Measurements from ENCODE around the gene PRKCE. TPM values are rescaled to one million over a fixed set of nuclear protein-coding genes. Genes with fewer than 3 reads are reported as not detected.

Gene PRKCE
- polyA plus RNA-seq (ENCODE audit: insufficient read length in 3 of 3), result 1 to 10 TPM; 8.3 to 9.2 (median 8.7) TPM

DNA sequence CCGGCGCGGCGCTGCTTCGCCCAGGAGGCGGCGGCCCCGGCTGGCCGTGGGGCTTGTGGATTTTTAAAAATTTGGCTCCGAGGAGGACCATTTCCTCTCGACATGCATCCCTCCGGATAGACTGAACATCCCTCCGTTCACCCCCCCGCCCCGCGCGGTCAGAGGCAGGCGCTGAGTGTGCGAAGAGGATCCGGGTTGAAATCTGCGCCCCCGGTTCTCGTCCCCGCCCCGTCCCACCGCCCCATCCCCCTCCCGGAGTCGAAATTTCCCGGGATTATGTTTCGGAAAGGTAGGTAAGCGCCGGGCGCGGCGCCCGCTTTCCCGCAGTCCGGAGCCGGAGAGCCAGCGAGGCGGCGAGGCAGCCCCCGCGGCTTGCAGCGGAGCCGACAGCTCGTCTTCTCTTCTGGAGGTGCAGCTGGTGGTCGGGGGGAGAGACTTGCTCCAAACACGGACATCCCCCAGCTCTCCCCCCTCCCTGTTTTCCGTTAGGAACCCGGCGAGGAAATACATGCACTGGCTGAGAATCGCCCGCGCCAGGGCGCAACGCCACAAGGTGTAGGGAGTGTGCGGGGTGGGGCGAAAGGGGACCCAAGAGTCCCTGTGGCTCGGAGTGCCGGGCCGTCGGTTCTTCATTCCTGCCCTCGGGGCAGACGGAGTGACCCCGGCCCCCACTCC is at the start of gene PRKCE:
PRKCE (plus strand) TSS at position 261 of the 675 bp plus-strand sequence.
- no peak for DNase-seq (ENCODE audit: low read depth in 3 of 3, low spot score in 2 of 3)

- DNase-seq (ENCODE audit: low read depth in 3 of 3, low spot score in 2 of 3), result no peak
Measured at GRCh38 chr2:45602624-45603023, 48.9 kb upstream of the PRKCE start.

DNA sequence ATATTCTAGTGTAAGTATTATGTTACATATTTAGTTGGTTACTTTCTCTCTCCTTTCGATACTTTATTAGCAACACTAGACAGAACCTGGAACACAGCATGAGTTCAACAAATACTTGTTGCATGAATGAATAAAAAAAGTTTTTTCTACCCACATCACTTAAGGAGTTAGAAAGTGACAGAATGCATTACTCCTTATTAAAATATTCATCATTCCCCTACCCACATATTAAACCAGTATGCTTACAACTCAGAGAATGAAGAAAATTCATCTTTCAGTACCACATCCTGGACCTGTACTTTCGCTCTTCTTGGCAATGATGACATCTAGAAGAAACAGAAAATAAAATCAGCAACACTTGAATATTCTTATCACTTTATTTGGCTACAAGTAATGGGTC is 46.4 kb upstream of the PRKCE start:
- DNase-seq (ENCODE audit: low read depth in 3 of 3, low spot score in 2 of 3), result no peak

- DNase-seq (ENCODE audit: low read depth in 3 of 3, low spot score in 2 of 3), result no peak
Measured at GRCh38 chr2:45606796-45607195, 44.7 kb upstream of the PRKCE start.

DNA sequence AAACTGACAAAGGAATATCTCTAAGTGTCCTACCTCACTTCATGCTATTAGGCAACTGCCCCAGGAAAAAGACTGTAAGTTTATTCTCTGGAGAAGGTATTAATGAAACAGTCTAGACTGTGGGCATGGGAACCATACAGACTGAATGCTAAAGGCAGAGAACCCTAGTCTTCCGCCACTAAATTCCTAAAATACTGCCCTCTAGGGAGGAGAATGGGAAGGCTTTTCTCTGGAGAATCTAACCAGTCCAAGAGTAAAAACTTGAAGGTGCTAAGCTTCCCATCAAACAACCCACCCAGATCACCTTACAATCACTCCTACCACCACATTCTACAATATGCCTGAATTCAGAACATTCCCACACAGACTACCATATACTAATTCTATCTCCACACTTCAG is 43.8 kb upstream of the PRKCE start:
- DNase-seq (ENCODE audit: low read depth in 3 of 3, low spot score in 2 of 3), result no peak

GRCh38 chr2:45610281-45611019 is 41.0 kb upstream of the PRKCE start:
- no peak for DNase-seq (ENCODE audit: low read depth in 3 of 3, low spot score in 2 of 3)

- peak; percentile 80 to 87 (median 83) for DNase-seq (ENCODE audit: low read depth in 3 of 3, low spot score in 2 of 3)
Measured at GRCh38 chr2:45611020-45611859, 40.2 kb upstream of the PRKCE start, which contains the start of gene SRBD1. TSS of gene SRBD1 (minus strand) at chr2:45611267. CDS start at chr2:45605441, 5,826 bp downstream.

GRCh38 chr2:45612285-45612684 is 39.2 kb upstream of the PRKCE start:
- no peak for DNase-seq (ENCODE audit: low read depth in 3 of 3, low spot score in 2 of 3)

DNA sequence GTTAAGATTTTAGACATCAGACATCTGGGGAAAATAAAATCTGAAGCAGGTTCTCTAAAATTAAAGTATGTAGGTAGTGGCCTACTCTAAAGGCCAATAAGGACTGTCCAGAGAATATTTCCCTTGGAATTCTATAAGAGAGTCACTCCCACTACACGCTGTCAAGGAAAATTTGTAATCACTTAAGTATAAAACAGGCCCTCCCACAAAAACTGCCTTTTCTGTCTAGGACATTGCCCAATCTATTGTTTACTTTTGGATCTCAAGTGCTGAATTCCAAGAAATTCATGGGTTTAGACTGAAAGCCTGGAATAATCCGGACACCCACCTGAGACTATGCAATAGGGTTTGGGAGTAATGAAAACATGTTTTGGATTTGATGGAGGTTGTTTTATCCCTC is 38.7 kb upstream of the PRKCE start:
- no peak for DNase-seq (ENCODE audit: low read depth in 3 of 3, low spot score in 2 of 3)

- DNase-seq (ENCODE audit: low read depth in 3 of 3, low spot score in 2 of 3), result no peak
Measured at GRCh38 chr2:45614330-45614729, 37.1 kb upstream of the PRKCE start.

- DNase-seq (ENCODE audit: low read depth in 3 of 3, low spot score in 2 of 3), result no peak
Measured at GRCh38 chr2:45614871-45615415, 36.5 kb upstream of the PRKCE start.

GRCh38 chr2:45616658-45617411 is 34.6 kb upstream of the PRKCE start:
- no peak for DNase-seq (ENCODE audit: low read depth in 3 of 3, low spot score in 2 of 3)

DNA sequence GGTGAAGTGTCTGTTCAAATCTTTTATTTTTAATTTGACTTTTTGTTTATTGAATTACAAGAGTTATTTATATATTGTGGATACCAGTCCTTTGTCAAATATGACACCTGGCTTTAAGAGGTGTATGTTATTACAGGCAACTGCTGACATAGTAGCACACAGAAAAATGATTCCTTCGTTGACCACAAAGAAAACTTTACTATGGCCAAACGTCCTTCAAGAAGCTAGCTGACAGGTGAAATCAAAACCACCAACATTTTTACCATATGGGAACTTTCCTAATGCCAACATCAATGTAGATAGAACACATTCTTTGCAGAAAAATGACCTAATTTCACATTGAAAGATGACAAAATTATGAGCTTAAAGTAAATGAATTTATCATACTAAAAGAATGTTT is 34.0 kb upstream of the PRKCE start:
- DNase-seq (ENCODE audit: low read depth in 3 of 3, low spot score in 2 of 3), result no peak

- no peak for DNase-seq (ENCODE audit: low read depth in 3 of 3, low spot score in 2 of 3)
Measured at GRCh38 chr2:45622336-45623075, 29.0 kb upstream of the PRKCE start.

- DNase-seq (ENCODE audit: low read depth in 3 of 3, low spot score in 2 of 3), result no peak
Measured at GRCh38 chr2:45623098-45623497, 28.4 kb upstream of the PRKCE start.

DNA sequence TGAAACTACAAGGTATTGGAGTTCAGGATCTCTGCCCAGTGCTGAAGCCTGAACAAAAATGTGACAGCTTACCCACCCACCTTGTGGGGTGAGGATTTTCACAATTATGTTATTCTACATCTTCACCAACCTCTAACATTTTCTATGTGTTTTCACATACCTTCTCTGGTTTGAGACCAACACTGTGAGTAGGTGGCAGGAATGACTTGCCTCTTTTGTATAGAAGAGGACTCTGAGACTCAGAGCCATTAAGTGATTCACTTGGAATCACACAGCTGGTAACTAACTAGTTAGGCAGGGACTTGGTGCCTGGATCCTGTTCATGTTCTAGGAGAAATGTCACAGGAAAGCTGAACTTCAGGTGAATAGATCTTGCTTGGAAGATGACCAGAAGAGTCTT is 25.7 kb upstream of the PRKCE start:
- DNase-seq (ENCODE audit: low read depth in 3 of 3, low spot score in 2 of 3), result no peak

DNA sequence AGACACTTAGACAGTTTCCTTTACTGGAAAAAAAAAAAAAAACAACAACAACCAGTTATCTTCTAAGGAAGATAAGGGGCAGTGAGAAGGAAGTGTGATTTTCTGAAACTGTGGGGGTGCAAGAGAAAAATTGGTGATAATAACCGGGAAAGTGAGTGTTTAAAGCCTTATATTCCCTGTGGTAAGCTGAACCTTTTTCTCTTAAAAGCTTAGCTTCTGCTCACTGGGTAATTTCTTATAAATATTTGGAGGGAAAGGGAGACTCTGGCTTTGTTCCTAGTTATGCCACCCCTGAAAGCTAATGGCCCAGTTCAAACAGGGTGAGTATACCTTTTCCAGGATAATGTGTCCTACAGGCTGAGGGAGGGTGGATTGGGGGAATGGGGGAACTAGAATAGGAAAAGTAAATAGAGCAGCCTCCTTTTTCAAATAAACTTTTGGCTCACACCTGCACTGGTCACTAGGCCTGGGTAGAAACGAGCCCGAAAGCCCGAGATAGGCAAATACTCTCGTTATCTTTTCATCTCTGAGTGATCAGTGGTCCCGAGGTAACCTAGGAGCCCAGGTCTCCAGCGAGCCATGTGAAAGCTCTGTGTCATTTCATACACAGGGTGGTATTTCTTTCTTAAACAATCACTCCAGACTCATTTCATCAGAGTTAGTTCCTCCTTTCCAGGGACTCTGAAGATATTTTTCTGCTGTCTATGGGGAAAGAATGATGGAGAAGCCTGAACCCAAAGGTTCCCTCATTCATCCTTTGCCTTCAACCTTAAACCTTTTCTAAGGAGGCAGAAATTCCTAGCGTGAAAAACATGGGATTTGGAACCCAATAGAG is 24.9 kb upstream of the PRKCE start:
- no peak for DNase-seq (ENCODE audit: low read depth in 3 of 3, low spot score in 2 of 3)

- DNase-seq (ENCODE audit: low read depth in 3 of 3, low spot score in 2 of 3), result no peak
Measured at GRCh38 chr2:45627911-45628310, 23.6 kb upstream of the PRKCE start.

GRCh38 chr2:45629971-45630370 is 21.5 kb upstream of the PRKCE start:
- no peak for DNase-seq (ENCODE audit: low read depth in 3 of 3, low spot score in 2 of 3)
